H9 (cell line): Measurements from ENCODE around the gene CHL1. TPM values are rescaled to one million over a fixed set of nuclear protein-coding genes. Genes with fewer than 3 reads are reported as not detected.

ENCODE experiments used
- DNase-seq: peaks from one replicate; pipeline ENCODE4 v3.0.0-alpha.2; 2017
- H2AFZ ChIP-seq: one replicate; pipeline ENCODE4 v1.6.1; 2013; ENCODE audit warnings: mild to moderate bottlenecking, low read length, control low read depth, moderate library complexity
- H2AK5ac ChIP-seq: 2 replicates; pipeline ENCODE4 v1.6.1; 2013; ENCODE audit warnings: low read length, control low read depth, mixed read lengths; ENCODE audit not compliant: insufficient read length
- H2BK120ac ChIP-seq: one replicate; pipeline ENCODE4 v1.6.1; 2013; ENCODE audit warnings: low read depth, mild to moderate bottlenecking, low read length, control low read depth, inconsistent platforms; ENCODE audit not compliant: poor library complexity, severe bottlenecking
- H2BK12ac ChIP-seq: 2 replicates; pipeline ENCODE4 v1.6.1; 2013; ENCODE audit warnings: low read length, control low read depth, mixed read lengths, low read depth; ENCODE audit not compliant: insufficient read length
- H2BK15ac ChIP-seq: 2 replicates; pipeline ENCODE4 v1.6.1; 2013; ENCODE audit warnings: low read depth, low read length, control low read depth
- H2BK20ac ChIP-seq: one replicate; pipeline ENCODE4 v1.6.1; 2013; ENCODE audit warnings: low read depth, mild to moderate bottlenecking, low read length, control low read depth, inconsistent platforms; ENCODE audit not compliant: poor library complexity, severe bottlenecking
- H2BK5ac ChIP-seq: 2 replicates; pipeline ENCODE4 v1.6.1; 2013; ENCODE audit warnings: low read length, control low read depth, mixed read lengths; ENCODE audit not compliant: insufficient read length
- H3K14ac ChIP-seq: 2 replicates; pipeline ENCODE4 v1.6.1; 2013; ENCODE audit warnings: low read length, control low read depth; ENCODE audit not compliant: insufficient read depth
- H3K18ac ChIP-seq: 2 replicates; pipeline ENCODE4 v1.6.1; 2013; ENCODE audit warnings: low read depth, mild to moderate bottlenecking, mixed read lengths, low read length, control low read depth; ENCODE audit not compliant: insufficient read length
- H3K23ac ChIP-seq: 2 replicates; pipeline ENCODE4 v1.6.1; 2013; ENCODE audit warnings: low read length, control low read depth, mixed read lengths, low read depth; ENCODE audit not compliant: insufficient read length
- H3K23me2 ChIP-seq: 2 replicates; pipeline ENCODE4 v1.6.1; 2013; ENCODE audit warnings: low read depth, mild to moderate bottlenecking, mixed read lengths, low read length, control low read depth; ENCODE audit not compliant: insufficient read length, poor library complexity, severe bottlenecking
- H3K27ac ChIP-seq: 2 replicates; pipeline ENCODE4 v1.5.1; 2013; ENCODE audit warnings: low read length, control low read depth, mixed read lengths, low read depth; ENCODE audit not compliant: insufficient read length
- H3K27me3 ChIP-seq: 2 replicates; pipeline ENCODE4 v1.6.1; 2013; ENCODE audit warnings: low read length, control low read depth, inconsistent platforms; ENCODE audit not compliant: insufficient read depth
- H3K4ac ChIP-seq: 2 replicates; pipeline ENCODE4 v1.6.1; 2013; ENCODE audit warnings: low read depth, mild to moderate bottlenecking, control low read depth, inconsistent platforms, low read length, moderate library complexity
- H3K4me1 ChIP-seq: 2 replicates; pipeline ENCODE4 v1.6.1; 2013; ENCODE audit warnings: low read length, control low read depth, inconsistent platforms; ENCODE audit not compliant: insufficient read depth
- H3K4me2 ChIP-seq: 2 replicates; pipeline ENCODE4 v1.6.1; 2013; ENCODE audit warnings: low read length, control low read depth, mixed read lengths; ENCODE audit not compliant: insufficient read length, insufficient read depth
- H3K56ac ChIP-seq: 2 replicates; pipeline ENCODE4 v1.6.1; 2013; ENCODE audit warnings: low read depth, mild to moderate bottlenecking, mixed read lengths, low read length, control low read depth; ENCODE audit not compliant: insufficient read length
- H3K79me1 ChIP-seq: 2 replicates; pipeline ENCODE4 v1.6.1; 2013; ENCODE audit warnings: low read depth, mild to moderate bottlenecking, moderate library complexity, low read length, control low read depth, inconsistent platforms; ENCODE audit not compliant: insufficient read depth, poor library complexity, severe bottlenecking
- H3K79me2 ChIP-seq: 2 replicates; pipeline ENCODE4 v1.6.1; 2013; ENCODE audit warnings: low read length, control low read depth, inconsistent platforms; ENCODE audit not compliant: insufficient read depth
- H3K9ac ChIP-seq: 2 replicates; pipeline ENCODE4 v1.6.1; 2013; ENCODE audit warnings: low read length, control low read depth, mixed read lengths; ENCODE audit not compliant: insufficient read length; ENCODE audit errors: extremely low read depth
- H3K9me3 ChIP-seq: one replicate; pipeline ENCODE4 v1.6.1; 2013; ENCODE audit warnings: low read depth, low read length, inconsistent platforms; ENCODE audit not compliant: control insufficient read depth
- H3T11ph ChIP-seq: one replicate; pipeline ENCODE4 v1.6.1; 2013; ENCODE audit warnings: mild to moderate bottlenecking, low read length, control low read depth, inconsistent platforms
- H4K20me1 ChIP-seq: one replicate; pipeline ENCODE4 v1.6.1; 2013; ENCODE audit not compliant: control insufficient read depth, insufficient read length, insufficient read depth
- H4K5ac ChIP-seq: 2 replicates; pipeline ENCODE4 v1.6.1; 2013; ENCODE audit warnings: low read depth, mild to moderate bottlenecking, mixed read lengths, low read length, control low read depth; ENCODE audit not compliant: insufficient read length
- H4K8ac ChIP-seq: replicated peaks from 2 replicates; pipeline ENCODE4 v1.6.1; 2013; ENCODE audit warnings: low read length, control low read depth, mixed read lengths, low read depth; ENCODE audit not compliant: insufficient read length
- H4K91ac ChIP-seq: 2 replicates; pipeline ENCODE4 v1.6.1; 2013; ENCODE audit warnings: low read depth, mild to moderate bottlenecking, moderate library complexity, mixed read lengths, low read length, control low read depth; ENCODE audit not compliant: insufficient read length
- H3K27ac Mint-ChIP-seq, 3 experiments: 2 replicates in 2 of 3; 3 replicates in 1 of 3; pipeline ENCODE4 v1.8.0; 2020 to 2021; ENCODE audit warnings: mixed read lengths in 3 of 3, mild to moderate bottlenecking in 1 of 3, moderate library complexity in 1 of 3
- H3K27me3 Mint-ChIP-seq: 2 replicates; pipeline ENCODE4 v1.8.0; 2021; ENCODE audit warnings: low read depth, mild to moderate bottlenecking, moderate library complexity, mixed read lengths
- H3K36me3 Mint-ChIP-seq, 3 experiments: 2 replicates in 2 of 3; 3 replicates in 1 of 3; pipeline ENCODE4 v1.8.0; 2020 to 2021; ENCODE audit warnings: low read depth in 3 of 3, mixed read lengths in 3 of 3; ENCODE audit not compliant: insufficient read depth in 1 of 3
- H3K4me1 Mint-ChIP-seq, 2 experiments: 2 replicates each; pipeline ENCODE4 v1.8.0; 2020; ENCODE audit warnings: mixed read lengths in 2 of 2
- H3K4me3 Mint-ChIP-seq, 2 experiments: 2 replicates in 1 of 2; 3 replicates in 1 of 2; pipeline ENCODE4 v1.8.0; 2020 to 2021; ENCODE audit warnings: mild to moderate bottlenecking in 2 of 2, mixed read lengths in 2 of 2, moderate library complexity in 1 of 2
- H3K9me3 Mint-ChIP-seq, 2 experiments: 2 replicates in 1 of 2; 3 replicates in 1 of 2; pipeline ENCODE4 v1.8.0; 2020; ENCODE audit warnings: mild to moderate bottlenecking in 2 of 2, mixed read lengths in 2 of 2, moderate library complexity in 1 of 2
- WGBS: extraction: QIAGEN DNeasy Blood & Tissue Kit; methylation state at CpG from one replicate; pipeline ENCODE4 v1.1.7; 2013; ENCODE audit warnings: missing lambda C conversion rate, low lambda C conversion rate, mixed read lengths; ENCODE audit not compliant: insufficient read length; ENCODE audit errors: extremely low coverage; 5-methylcytosine and 5-hydroxymethylcytosine counted together
- total RNA-seq: library from RNA; stranded (reverse); gene quantifications from 2 replicates; pipeline ENCODE4 v1.2.1, GENCODE V29; 2021
- TF ChIP-seq, protein P1 (sequence below): fragments of 200-600 bp; sonication (generic); conservative IDR thresholded peaks from 3 replicates; pipeline ENCODE4 v1.8.0; 2021; ENCODE audit warnings: antibody characterized with exemption, mild to moderate bottlenecking

Gene CHL1
- total RNA-seq, 1 experiment from 2014 or later = not detected

DNA sequence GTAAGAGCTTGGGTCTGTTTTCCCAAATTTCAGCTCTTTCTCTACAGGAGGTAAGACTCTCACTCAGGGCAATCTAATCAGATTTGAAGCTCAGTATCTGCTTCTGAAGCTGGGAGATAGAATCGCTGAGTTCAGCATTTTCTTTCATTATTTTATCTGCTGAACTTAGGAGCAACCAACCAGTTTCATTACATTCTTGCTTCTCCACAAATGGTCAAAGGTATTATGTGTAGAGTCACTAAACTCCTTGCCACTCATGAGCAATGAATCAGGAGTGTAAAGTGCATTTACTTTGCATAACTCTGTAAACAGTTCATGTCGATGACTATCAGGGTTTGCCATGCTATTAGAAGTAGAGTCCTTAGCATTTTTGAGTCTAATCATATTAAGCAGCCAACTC lies 249.4 kb downstream of the CHL1 start:
- WGBS = no CpG with 5 or more reads among the region's 2 CpGs
- H2BK15ac ChIP-seq = no peak overlapping the region
- H3K4me1 Mint-ChIP-seq = peaks cover 6 to 10% of the 10 kb centered on the region in 2 experiments
- no peak overlapping the region for H3K23ac ChIP-seq
- no peaks in the 10 kb centered on the region for H3K9me3 ChIP-seq
- no peaks in the 10 kb centered on the region for H4K20me1 ChIP-seq
- H3K9ac ChIP-seq = no peak overlapping the region
- no peaks in the 10 kb centered on the region; the same call in 1 of the 2 replicates for H3K27me3 ChIP-seq
- no peak overlapping the region for H3T11ph ChIP-seq
- H3K27ac Mint-ChIP-seq = no peak overlapping the region
- no peak overlapping the region for H4K8ac ChIP-seq
- no peaks in the 10 kb centered on the region for H3K79me1 ChIP-seq
- no peak overlapping the region for H2AFZ ChIP-seq
- no peak overlapping the region for H2BK5ac ChIP-seq
- H2BK20ac ChIP-seq = no peak overlapping the region
- H3K4me2 ChIP-seq = no peak overlapping the region
- no peak overlapping the region for H4K91ac ChIP-seq
- H3K56ac ChIP-seq = no peak overlapping the region
- no peak overlapping the region for H3K14ac ChIP-seq
- H4K5ac ChIP-seq = no peak overlapping the region
- peaks cover 0 to 10% (median 4%) of the 10 kb centered on the region in 3 experiments; a peak in 5 of 7 replicates for H3K36me3 Mint-ChIP-seq
- H3K4me3 Mint-ChIP-seq = no peak overlapping the region
- DNase-seq = no peak
- peaks cover 6% of the 10 kb centered on the region in 2 experiments; a peak in 4 of 5 replicates for H3K9me3 Mint-ChIP-seq
- no peak overlapping the region for H2BK120ac ChIP-seq
- no peak overlapping the region for H3K4ac ChIP-seq
- TF ChIP-seq, protein P1, sequence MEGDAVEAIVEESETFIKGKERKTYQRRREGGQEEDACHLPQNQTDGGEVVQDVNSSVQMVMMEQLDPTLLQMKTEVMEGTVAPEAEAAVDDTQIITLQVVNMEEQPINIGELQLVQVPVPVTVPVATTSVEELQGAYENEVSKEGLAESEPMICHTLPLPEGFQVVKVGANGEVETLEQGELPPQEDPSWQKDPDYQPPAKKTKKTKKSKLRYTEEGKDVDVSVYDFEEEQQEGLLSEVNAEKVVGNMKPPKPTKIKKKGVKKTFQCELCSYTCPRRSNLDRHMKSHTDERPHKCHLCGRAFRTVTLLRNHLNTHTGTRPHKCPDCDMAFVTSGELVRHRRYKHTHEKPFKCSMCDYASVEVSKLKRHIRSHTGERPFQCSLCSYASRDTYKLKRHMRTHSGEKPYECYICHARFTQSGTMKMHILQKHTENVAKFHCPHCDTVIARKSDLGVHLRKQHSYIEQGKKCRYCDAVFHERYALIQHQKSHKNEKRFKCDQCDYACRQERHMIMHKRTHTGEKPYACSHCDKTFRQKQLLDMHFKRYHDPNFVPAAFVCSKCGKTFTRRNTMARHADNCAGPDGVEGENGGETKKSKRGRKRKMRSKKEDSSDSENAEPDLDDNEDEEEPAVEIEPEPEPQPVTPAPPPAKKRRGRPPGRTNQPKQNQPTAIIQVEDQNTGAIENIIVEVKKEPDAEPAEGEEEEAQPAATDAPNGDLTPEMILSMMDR = no peak
- H3K18ac ChIP-seq = no peak overlapping the region
- H3K27me3 Mint-ChIP-seq = no peaks in the 10 kb centered on the region; the same call in 1 of the 2 replicates
- H3K23me2 ChIP-seq = no peaks in the 10 kb centered on the region
- no peak overlapping the region for H2AK5ac ChIP-seq
- no peaks in the 10 kb centered on the region; the same call in 1 of the 2 replicates for H3K79me2 ChIP-seq
- H3K27ac ChIP-seq = no peak overlapping the region
- H3K4me1 ChIP-seq = no peaks in the 10 kb centered on the region; the same call in 1 of the 2 replicates
- no peak overlapping the region for H2BK12ac ChIP-seq
